Measurements from ENCODE around the gene CD164. TPM values are rescaled to one million over a fixed set of nuclear protein-coding genes. Genes with fewer than 3 reads are reported as not detected.
A peak's percentile ranks its signal among the peaks of the same experiment; 100 is the strongest.

CD164 gene
- 100 to 1,000 TPM; 507 to 667 (median 601) TPM for polyA plus RNA-seq (ENCODE audit: insufficient read length in 4 of 4)

- peak in 3 of 4 donors; percentile 92 to 95 (median 95) for DNase-seq (ENCODE audit: low read depth in 4 of 4, low spot score in 3 of 4)
Observed at GRCh38 chr6:109381747-109382575, at the start of gene CD164. CD164 (minus strand) TSS chr6:109382467; CDS start chr6:109382378, 89 bp downstream.

GRCh38 chr6:109429496-109429895 lies 47.2 kb upstream of the CD164 start:
- no peak for DNase-seq (ENCODE audit: low read depth in 4 of 4, low spot score in 3 of 4)

- peak in 2 of 4 donors; percentile 8 to 19 for DNase-seq (ENCODE audit: low read depth in 4 of 4, low spot score in 3 of 4)
Observed at GRCh38 chr6:109428889-109429477, 46.7 kb upstream of the CD164 start.

GRCh38 chr6:109424946-109425345 lies 42.7 kb upstream of the CD164 start:
- DNase-seq (ENCODE audit: low read depth in 4 of 4, low spot score in 3 of 4) = no peak

GRCh38 chr6:109421184-109421583 lies 38.9 kb upstream of the CD164 start:
- DNase-seq (ENCODE audit: low read depth in 4 of 4, low spot score in 3 of 4) = no peak

- peak in 2 of 4 donors; percentile 19 to 33 for DNase-seq (ENCODE audit: low read depth in 4 of 4, low spot score in 3 of 4)
Observed at GRCh38 chr6:109420751-109421150, 38.5 kb upstream of the CD164 start.

GRCh38 chr6:109417646-109418045 lies 35.4 kb upstream of the CD164 start:
- no peak for DNase-seq (ENCODE audit: low read depth in 4 of 4, low spot score in 3 of 4)

GRCh38 chr6:109411034-109411433 lies 28.8 kb upstream of the CD164 start:
- DNase-seq (ENCODE audit: low read depth in 4 of 4, low spot score in 3 of 4) = no peak

- DNase-seq (ENCODE audit: low read depth in 4 of 4, low spot score in 3 of 4) = no peak
Observed at GRCh38 chr6:109406196-109406595, 23.9 kb upstream of the CD164 start.

GRCh38 chr6:109397020-109397419 lies 14.8 kb upstream of the CD164 start:
- DNase-seq (ENCODE audit: low read depth in 4 of 4, low spot score in 3 of 4) = no peak

- no peak for DNase-seq (ENCODE audit: low read depth in 4 of 4, low spot score in 3 of 4)
Observed at GRCh38 chr6:109396046-109396718, 13.9 kb upstream of the CD164 start.

GRCh38 chr6:109393886-109394281 lies 11.6 kb upstream of the CD164 start:
- DNase-seq (ENCODE audit: low read depth in 4 of 4, low spot score in 3 of 4) = no peak

- no peak for DNase-seq (ENCODE audit: low read depth in 4 of 4, low spot score in 3 of 4)
Observed at GRCh38 chr6:109393157-109393885, 11.1 kb upstream of the CD164 start.

- no peak for DNase-seq (ENCODE audit: low read depth in 4 of 4, low spot score in 3 of 4)
Observed at GRCh38 chr6:109389650-109390274, 7.5 kb upstream of the CD164 start.

GRCh38 chr6:109388265-109388664 lies 6.0 kb upstream of the CD164 start:
- no peak for DNase-seq (ENCODE audit: low read depth in 4 of 4, low spot score in 3 of 4)

GRCh38 chr6:109383438-109383940 lies 1.2 kb upstream of the CD164 start:
- no peak for DNase-seq (ENCODE audit: low read depth in 4 of 4, low spot score in 3 of 4)

GRCh38 chr6:109382576-109383437 lies 540 bp upstream of the CD164 start:
- peak; percentile 86 to 98 (median 90) for DNase-seq (ENCODE audit: low read depth in 4 of 4, low spot score in 3 of 4)

- DNase-seq (ENCODE audit: low read depth in 4 of 4, low spot score in 3 of 4) = peak in 3 of 4 donors; percentile 17 to 59 (median 28)
Observed at GRCh38 chr6:109381061-109381746, 1.1 kb downstream of the CD164 start.
